ENCODE results near the gene RCOR2. TPM values are rescaled to one million over a fixed set of nuclear protein-coding genes. Genes with fewer than 3 reads are reported as not detected.

Gene RCOR2
- total RNA-seq, 2 experiments from 2014 or later: 0.17 to 0.19 TPM

- no peaks in the 10 kb centered on the region for H3K27me3 Mint-ChIP-seq (ENCODE audit: low read depth)
- DNase-seq: no peak
- H3K4me3 Mint-ChIP-seq: no peak overlapping the region
- H3K36me3 Mint-ChIP-seq (ENCODE audit: low read depth): no peaks in the 10 kb centered on the region
- intact Hi-C loops (cut with micrococcal nuclease): no loop called here
- H3K4me1 Mint-ChIP-seq (ENCODE audit: low read depth): peaks cover 13% of the 10 kb centered on the region
- no peaks in the 10 kb centered on the region for H3K9me3 Mint-ChIP-seq
- CTCF ChIA-PET: interaction anchor here (0.5 to 4.1 kb wide), 9 partner anchors 13 to 84 kb away, joined by 3 to 30 read pairs (median 4); partner anchors contain the start of gene MARK2
- H3K27ac Mint-ChIP-seq: no peak overlapping the region
Observed at GRCh38 chr11:63920126-63920938, 3.4 kb upstream of the RCOR2 start.

DNA sequence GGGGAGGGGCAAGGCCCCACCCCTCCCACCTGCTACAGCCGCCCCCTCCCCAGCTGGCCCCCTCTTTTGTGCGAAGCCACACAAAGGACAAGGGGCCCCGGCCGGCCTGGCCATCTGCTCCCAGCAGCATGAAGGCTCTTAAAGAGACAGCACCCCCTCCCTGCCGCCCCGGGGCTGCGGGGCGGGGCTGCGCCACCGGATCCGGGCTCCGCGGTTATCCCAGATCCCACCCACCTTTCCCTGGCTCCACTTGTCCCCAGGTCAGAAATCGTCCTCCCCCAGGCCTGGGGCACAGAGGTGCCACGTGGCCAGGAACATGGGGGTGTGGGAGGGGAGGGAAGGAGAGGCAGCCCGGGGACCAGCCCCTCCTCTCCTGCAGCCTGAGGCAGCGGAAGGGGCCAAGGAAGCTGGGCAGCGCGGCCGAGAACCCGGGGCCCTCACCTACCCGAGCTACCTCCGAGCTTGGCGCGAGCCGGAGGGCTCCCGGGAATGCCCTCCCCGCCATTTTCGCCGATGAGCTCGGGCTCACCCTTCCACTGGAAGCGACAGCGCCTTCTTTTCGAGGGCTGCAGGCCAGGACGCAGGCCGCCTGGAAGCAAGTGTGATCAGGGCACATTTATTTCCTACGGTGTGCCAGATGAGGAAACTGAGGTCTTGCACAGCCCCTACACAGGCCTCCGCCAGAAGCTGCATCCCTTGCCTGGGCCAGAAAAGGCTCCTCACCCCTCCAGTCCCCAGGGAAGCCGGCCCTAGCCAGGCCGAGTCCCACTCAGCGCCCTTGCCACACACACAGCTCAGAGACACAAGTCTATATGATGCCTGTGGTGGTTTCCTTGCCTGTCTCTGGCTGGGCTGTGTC is 2.5 kb upstream of the RCOR2 start:
- Mint-ChIP-seq H3K36me3 (ENCODE audit: low read depth) (no peaks in the 10 kb centered on the region), H3K4me1 (ENCODE audit: low read depth) (peaks cover 15% of the 10 kb centered on the region), H3K4me3 (no peak overlapping the region), H3K9me3 (no peaks in the 10 kb centered on the region), H3K27ac (no peak overlapping the region), H3K27me3 (ENCODE audit: low read depth) (no peaks in the 10 kb centered on the region)
- CTCF ChIA-PET: interaction anchor here (0.5 to 4.1 kb wide), 5 partner anchors 13 to 83 kb away, joined by 3 to 30 read pairs (median 4); no protein-coding TSS in a partner anchor
- intact Hi-C loops (cut with micrococcal nuclease): loop anchor here (5.0 kb wide), 1 partner anchor 68 kb away; the partner anchor contains the start of gene OTUB1
- no peak for DNase-seq

DNA sequence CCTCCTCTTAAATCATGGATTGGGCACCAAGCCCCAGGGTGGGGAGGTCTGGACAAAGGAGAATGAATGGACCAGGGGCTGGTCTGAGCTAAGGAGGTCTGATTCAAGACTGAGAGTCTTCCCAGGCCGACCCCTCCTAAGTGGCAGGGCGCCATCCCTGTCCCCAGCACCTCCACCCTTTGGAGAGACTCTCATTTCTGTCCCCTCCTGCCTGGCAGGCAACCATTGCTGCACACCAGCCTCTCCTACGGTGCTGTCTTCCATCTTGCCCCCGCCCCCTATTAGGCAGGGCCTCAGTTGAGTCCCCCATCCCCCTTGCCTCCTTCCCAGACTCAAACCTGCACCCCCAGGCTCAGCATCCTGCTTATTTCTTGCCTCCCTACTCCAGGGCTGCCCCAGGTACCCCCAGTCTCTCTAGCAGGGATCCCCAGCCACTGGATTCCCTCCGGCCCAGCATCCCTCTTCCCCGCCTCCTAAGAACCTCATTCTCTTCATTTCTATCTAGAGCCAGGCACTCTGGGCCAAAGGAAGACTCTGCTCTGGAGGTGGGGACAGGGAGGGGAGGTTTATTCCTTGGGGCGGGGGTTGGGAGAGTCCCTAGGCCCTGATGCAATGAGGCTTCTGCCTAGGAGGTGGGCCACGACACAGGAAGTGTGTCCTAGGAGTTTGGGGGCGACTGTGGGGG is 1.7 kb upstream of the RCOR2 start:
- Mint-ChIP-seq H3K9me3 (no peaks in the 10 kb centered on the region), H3K27me3 (ENCODE audit: low read depth) (no peaks in the 10 kb centered on the region), H3K4me1 (ENCODE audit: low read depth) (peaks cover 15% of the 10 kb centered on the region), H3K27ac (no peak overlapping the region), H3K4me3 (no peak overlapping the region), H3K36me3 (ENCODE audit: low read depth) (no peaks in the 10 kb centered on the region)
- intact Hi-C loops (cut with micrococcal nuclease): loop anchor here (5.0 kb wide), 1 partner anchor 69 kb away; the partner anchor contains the start of gene OTUB1
- DNase-seq: no peak
- CTCF ChIA-PET: interaction anchor here (2.0 to 8.0 kb wide), 3 partner anchors 26 to 82 kb away, joined by 11 to 41 read pairs (median 30); no protein-coding TSS in a partner anchor

DNA sequence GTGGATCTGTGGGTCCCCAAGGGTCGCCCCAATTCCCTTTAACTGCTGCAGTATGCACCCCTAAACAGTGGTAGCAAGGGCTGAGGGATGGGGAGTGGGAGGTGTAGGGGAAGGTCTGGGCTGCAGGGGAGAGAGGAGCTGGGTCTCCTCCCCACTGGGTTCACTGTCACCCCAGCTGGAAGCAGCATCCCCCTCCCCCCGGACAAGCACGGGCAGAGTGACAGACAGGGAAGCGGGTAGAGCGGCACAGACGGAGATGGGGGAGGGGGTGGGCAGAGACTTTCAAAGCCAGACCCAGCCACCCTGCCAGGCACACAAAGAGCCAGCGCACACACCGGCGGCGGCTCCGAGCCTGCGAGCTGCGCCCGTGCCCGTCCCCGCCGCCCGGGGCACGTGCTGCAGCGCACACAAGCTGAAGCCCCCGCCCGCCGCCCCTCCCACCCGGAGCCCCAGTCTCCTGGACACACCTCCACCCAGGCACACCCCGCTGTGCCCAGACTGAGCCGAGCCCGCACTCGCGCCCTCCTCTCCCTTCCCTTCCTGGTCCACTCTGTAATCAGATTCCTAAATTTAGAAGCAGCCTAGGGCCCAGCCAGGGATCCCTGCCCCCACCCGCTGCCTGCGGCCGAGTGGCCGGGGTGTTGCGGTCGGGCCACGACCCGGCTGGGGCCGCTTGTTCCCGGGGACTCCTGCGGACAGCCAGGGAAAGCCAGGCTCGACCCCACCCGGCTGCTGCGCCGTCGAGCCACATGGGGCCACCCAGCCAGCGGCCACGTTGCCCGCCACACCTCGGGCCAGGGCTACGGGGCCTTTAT is 935 bp upstream of the RCOR2 start:
- CTCF ChIA-PET: interaction anchor here (1.5 to 8.0 kb wide), 3 partner anchors 11 to 81 kb away, joined by 5 to 41 read pairs (median 11); no protein-coding TSS in a partner anchor
- intact Hi-C loops (cut with micrococcal nuclease): loop anchor here (1.0 to 5.0 kb wide), 2 partner anchors 20 to 69 kb away; partner anchors contain the start of gene OTUB1
- peak overlapping the region; percentile 56 for H3K4me3 Mint-ChIP-seq
- peaks cover 15% of the 10 kb centered on the region for H3K4me1 Mint-ChIP-seq (ENCODE audit: low read depth)
- no peaks in the 10 kb centered on the region for H3K27me3 Mint-ChIP-seq (ENCODE audit: low read depth)
- H3K27ac Mint-ChIP-seq: no peak overlapping the region
- DNase-seq: peak; percentile 46
- H3K36me3 Mint-ChIP-seq (ENCODE audit: low read depth): no peaks in the 10 kb centered on the region
- H3K9me3 Mint-ChIP-seq: no peaks in the 10 kb centered on the region

DNA sequence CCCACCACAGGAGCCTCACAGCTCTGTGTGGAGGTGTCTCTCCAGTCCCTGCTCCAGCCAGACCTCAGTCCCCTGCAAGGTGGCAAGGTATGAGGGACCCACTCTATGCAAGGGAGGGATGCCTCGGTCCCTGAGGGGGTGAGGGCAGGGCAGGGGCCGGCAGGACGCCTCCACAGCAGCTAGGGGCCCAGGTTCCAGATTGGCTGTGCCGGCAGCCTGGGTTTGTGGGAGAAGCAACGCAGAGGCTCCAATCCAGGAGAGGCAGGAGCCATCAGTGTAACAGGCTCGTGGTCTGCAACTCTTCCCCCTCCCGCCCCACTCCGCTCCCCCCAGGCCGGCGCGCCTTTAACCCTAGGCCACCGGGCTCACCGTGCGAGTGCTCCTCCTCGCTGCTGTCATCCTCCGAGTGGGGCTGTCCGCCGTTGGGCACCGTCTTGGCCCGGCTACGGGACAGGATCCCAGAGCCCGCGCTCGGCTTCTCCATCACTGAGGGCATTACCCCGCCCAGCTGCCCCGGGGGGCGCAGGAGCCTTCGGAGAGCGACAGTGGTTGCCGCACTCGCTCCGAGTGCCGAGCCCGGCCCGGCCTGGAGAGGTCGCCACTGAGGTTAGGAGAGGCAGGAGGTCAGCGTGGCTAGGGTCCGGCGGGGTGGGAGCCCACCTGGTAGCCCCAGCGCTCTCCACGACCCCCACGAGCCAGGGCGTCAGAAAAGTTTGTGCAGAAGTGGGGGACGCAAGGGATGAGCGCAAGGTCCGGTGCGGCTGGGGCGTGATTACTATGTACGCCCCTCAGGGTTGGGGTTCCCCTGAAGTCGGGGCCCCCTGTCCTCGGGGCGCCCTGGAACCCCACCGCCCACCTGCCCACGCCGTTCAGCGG is 765 bp downstream of the RCOR2 start:
- Mint-ChIP-seq H3K4me1 (ENCODE audit: low read depth) (peaks cover 15% of the 10 kb centered on the region), H3K4me3 (peak overlapping the region; percentile 79), H3K36me3 (ENCODE audit: low read depth) (no peaks in the 10 kb centered on the region), H3K27me3 (ENCODE audit: low read depth) (no peaks in the 10 kb centered on the region), H3K9me3 (no peaks in the 10 kb centered on the region), H3K27ac (no peak overlapping the region)
- DNase-seq: peak; percentile 53
- CTCF ChIA-PET: interaction anchor here (0.5 to 8.0 kb wide), 5 partner anchors 8 to 79 kb away, joined by 3 to 41 read pairs (median 5); no protein-coding TSS in a partner anchor
- intact Hi-C loops (cut with micrococcal nuclease): loop anchor here (5.0 kb wide), 1 partner anchor 71 kb away; the partner anchor contains the start of gene OTUB1

GRCh38 chr11:63914896-63915691 is 1.9 kb downstream of the RCOR2 start:
- no peaks in the 10 kb centered on the region for H3K27me3 Mint-ChIP-seq (ENCODE audit: low read depth)
- no peak overlapping the region for H3K27ac Mint-ChIP-seq
- DNase-seq: no peak
- no peaks in the 10 kb centered on the region for H3K9me3 Mint-ChIP-seq
- H3K4me1 Mint-ChIP-seq (ENCODE audit: low read depth): peaks cover 15% of the 10 kb centered on the region
- H3K36me3 Mint-ChIP-seq (ENCODE audit: low read depth): peaks cover under 1% of the 10 kb centered on the region
- CTCF ChIA-PET: interaction anchor here (1.0 to 8.0 kb wide), 3 partner anchors 31 to 78 kb away, joined by 3 to 41 read pairs (median 4); no protein-coding TSS in a partner anchor
- intact Hi-C loops (cut with micrococcal nuclease): loop anchor here (5.0 kb wide), 1 partner anchor 72 kb away; the partner anchor contains the start of gene OTUB1
- no peak overlapping the region for H3K4me3 Mint-ChIP-seq

GRCh38 chr11:63913866-63914830 is 2.8 kb downstream of the RCOR2 start:
- H3K4me1 Mint-ChIP-seq (ENCODE audit: low read depth): peaks cover 15% of the 10 kb centered on the region
- DNase-seq: no peak
- CTCF ChIA-PET: interaction anchor here (1.0 to 8.0 kb wide), 2 partner anchors 34 to 77 kb away, joined by 3 to 41 read pairs; no protein-coding TSS in a partner anchor
- no peak overlapping the region for H3K27ac Mint-ChIP-seq
- no peak overlapping the region for H3K4me3 Mint-ChIP-seq
- peaks cover 2% of the 10 kb centered on the region for H3K36me3 Mint-ChIP-seq (ENCODE audit: low read depth)
- no peaks in the 10 kb centered on the region for H3K27me3 Mint-ChIP-seq (ENCODE audit: low read depth)
- intact Hi-C loops (cut with micrococcal nuclease): no loop called here
- H3K9me3 Mint-ChIP-seq: no peaks in the 10 kb centered on the region

DNA sequence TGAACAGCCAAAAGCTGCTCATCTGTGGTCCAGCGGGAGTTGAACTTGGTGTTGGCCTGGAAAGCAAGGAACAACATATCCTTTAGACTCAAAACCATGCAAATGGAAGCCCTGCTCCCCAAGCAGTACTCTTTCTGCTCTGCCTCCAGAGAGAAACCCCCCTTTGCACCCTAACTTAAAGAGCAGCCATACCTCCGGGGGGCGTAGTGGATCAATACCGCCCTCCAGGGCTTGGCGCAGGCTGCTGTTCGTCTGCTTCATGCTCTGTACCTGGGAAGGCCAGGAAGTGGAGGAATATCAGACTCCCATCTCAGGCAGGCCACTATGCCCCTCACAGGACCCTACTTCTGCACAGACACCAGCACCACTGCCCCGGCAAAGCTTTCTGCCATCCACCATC is 4.3 kb downstream of the RCOR2 start:
- no peaks in the 10 kb centered on the region for H3K27me3 Mint-ChIP-seq (ENCODE audit: low read depth)
- no peak overlapping the region for H3K27ac Mint-ChIP-seq
- DNase-seq: no peak
- CTCF ChIA-PET: interaction anchor here (8.0 kb wide), 1 partner anchor 76 kb away, joined by 41 read pairs; no protein-coding TSS in a partner anchor
- no peaks in the 10 kb centered on the region for H3K9me3 Mint-ChIP-seq
- intact Hi-C loops (cut with micrococcal nuclease): no loop called here
- peaks cover 2% of the 10 kb centered on the region for H3K36me3 Mint-ChIP-seq (ENCODE audit: low read depth)
- H3K4me3 Mint-ChIP-seq: no peak overlapping the region
- peaks cover 9% of the 10 kb centered on the region for H3K4me1 Mint-ChIP-seq (ENCODE audit: low read depth)

DNA sequence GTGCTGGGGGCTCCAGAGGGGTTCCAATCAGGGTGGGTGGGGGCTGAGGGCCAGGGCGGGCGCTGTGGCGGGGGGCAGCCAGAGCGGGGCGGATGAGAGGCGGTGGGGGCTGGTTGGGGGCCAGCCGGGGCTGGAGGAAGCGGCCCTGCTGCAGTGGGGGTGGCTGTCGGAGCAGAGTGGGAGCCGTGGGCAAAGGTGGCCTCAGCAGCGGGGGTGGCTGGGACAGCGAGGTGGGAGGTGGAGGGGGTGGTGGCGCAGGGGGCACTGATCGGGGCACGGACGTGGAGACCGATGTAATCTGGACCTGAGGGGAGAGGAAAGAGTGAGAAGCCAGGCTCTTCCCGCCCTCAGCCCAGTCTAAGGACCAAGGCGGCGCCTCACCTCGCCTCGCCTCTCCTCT is 5.1 kb downstream of the RCOR2 start:
- no peak for DNase-seq
- Mint-ChIP-seq H3K27me3 (ENCODE audit: low read depth) (no peaks in the 10 kb centered on the region), H3K9me3 (no peaks in the 10 kb centered on the region), H3K27ac (no peak overlapping the region), H3K4me3 (no peak overlapping the region), H3K4me1 (ENCODE audit: low read depth) (peaks cover 6% of the 10 kb centered on the region), H3K36me3 (ENCODE audit: low read depth) (peaks cover 2% of the 10 kb centered on the region)
- CTCF ChIA-PET: interaction anchor here (8.0 kb wide), 1 partner anchor 75 kb away, joined by 41 read pairs; no protein-coding TSS in a partner anchor
- intact Hi-C loops (cut with micrococcal nuclease): no loop called here

Data from activated naive CD4-positive, alpha-beta T cell treated with anti-CD3 and anti-CD28 coated beads for 36 hours (primary cell).